SK-N-SH treated with all-trans-retinoic acid at 6 μM for 48 hours (cell line): ENCODE measurements around the gene UNG.

Experiments
- ATAC-seq: fragments of 200-7000 bp; cut with Tn5 transposase; 3 replicates; pipeline ENCODE4 v1.9.1; 2020; ENCODE audit warnings: mild to moderate bottlenecking, moderate library complexity
- BACH2 ChIP-seq: fragments of 250-450 bp; sonication (Bioruptor Pico); IDR thresholded peaks from 2 replicates; pipeline ENCODE4 v1.9.0; 2021; ENCODE audit warnings: mild to moderate bottlenecking, borderline replicate concordance
- CSDC2 ChIP-seq: fragments of 250-450 bp; sonication (Bioruptor Pico); IDR thresholded peaks from 2 replicates; pipeline ENCODE4 v1.5.0; 2020; ENCODE audit warnings: mild to moderate bottlenecking, moderate library complexity
- GLIS3 ChIP-seq: fragments of 250-450 bp; sonication (Bioruptor Pico); IDR thresholded peaks from 2 replicates; pipeline ENCODE4 v1.5.0; 2020; ENCODE audit warnings: mild to moderate bottlenecking, moderate library complexity
- ISL1 ChIP-seq: fragments of 250-450 bp; sonication (Bioruptor Pico); IDR thresholded peaks from 2 replicates; pipeline ENCODE4 v2.1.2; 2022; ENCODE audit warnings: mild to moderate bottlenecking, moderate library complexity
- OSR1 ChIP-seq: fragments of 250-450 bp; sonication (Bioruptor Pico); IDR thresholded peaks from 2 replicates; pipeline ENCODE4 v1.8.0; 2022; ENCODE audit warnings: moderate library complexity, mild to moderate bottlenecking, inconsistent platforms
- RARB ChIP-seq: fragments of 250-450 bp; sonication (Bioruptor Pico); IDR thresholded peaks from 2 replicates; pipeline ENCODE4 v1.8.0; 2021; ENCODE audit warnings: mild to moderate bottlenecking, moderate library complexity
- SNAI2 ChIP-seq: fragments of 250-450 bp; sonication (Bioruptor Pico); IDR thresholded peaks from 2 replicates; pipeline ENCODE4 v1.5.0; 2020; ENCODE audit warnings: mild to moderate bottlenecking, moderate library complexity
- TCF4 ChIP-seq: fragments of 250-450 bp; sonication (Bioruptor Pico); IDR thresholded peaks from 2 replicates; pipeline ENCODE4 v1.8.0; 2021; ENCODE audit warnings: mild to moderate bottlenecking, moderate library complexity, borderline replicate concordance
- TOX ChIP-seq: fragments of 250-450 bp; sonication (Bioruptor Pico); IDR thresholded peaks from 2 replicates; pipeline ENCODE4 v1.8.0; 2021; ENCODE audit warnings: mild to moderate bottlenecking, moderate library complexity, borderline replicate concordance
- ZC3H10 ChIP-seq: fragments of 250-450 bp; sonication (Bioruptor Pico); IDR thresholded peaks from 2 replicates; pipeline ENCODE4 v1.5.1; 2021; ENCODE audit warnings: mild to moderate bottlenecking, moderate library complexity
- ZFP30 ChIP-seq: fragments of 450-650 bp; formaldehyde crosslinking; IDR thresholded peaks from 2 replicates; pipeline ENCODE4 v1.5.0; 2022; ENCODE audit warnings: mild to moderate bottlenecking, moderate library complexity
- ZNF565 ChIP-seq: fragments of 450-650 bp; formaldehyde crosslinking; conservative IDR thresholded peaks from 2 replicates; pipeline ENCODE4 v1.5.0; 2020; ENCODE audit warnings: low read depth, mild to moderate bottlenecking, moderate library complexity
- ZNF70 ChIP-seq: fragments of 450-650 bp; formaldehyde crosslinking; IDR thresholded peaks from 2 replicates; pipeline ENCODE4 v1.5.0; 2020; ENCODE audit warnings: mild to moderate bottlenecking, moderate library complexity
- ZNF8 ChIP-seq: fragments of 450-650 bp; formaldehyde crosslinking; IDR thresholded peaks from 2 replicates; pipeline ENCODE4 v1.5.0; 2020; ENCODE audit warnings: mild to moderate bottlenecking, moderate library complexity
- TF ChIP-seq, protein P1 (sequence below): fragments of 250-450 bp; sonication (Bioruptor Pico); IDR thresholded peaks from 2 replicates; pipeline ENCODE4 v1.8.0; 2020; ENCODE audit warnings: mild to moderate bottlenecking, moderate library complexity, borderline replicate concordance
- TF ChIP-seq, protein P2 (sequence below): fragments of 250-450 bp; sonication (Bioruptor Pico); IDR thresholded peaks from 2 replicates; pipeline ENCODE4 v1.8.0; 2021; ENCODE audit warnings: low read depth, mild to moderate bottlenecking, moderate library complexity, borderline replicate concordance
- TF ChIP-seq, protein P3 (sequence below): fragments of 250-450 bp; sonication (Bioruptor Pico); IDR thresholded peaks from 2 replicates; pipeline ENCODE4 v1.5.1; 2021; ENCODE audit warnings: mild to moderate bottlenecking, moderate library complexity
- TF ChIP-seq, protein P4 (sequence below): fragments of 250-450 bp; sonication (Bioruptor Pico); IDR thresholded peaks from 2 replicates; pipeline ENCODE4 v1.5.1; 2020; ENCODE audit warnings: low read depth, mild to moderate bottlenecking, moderate library complexity
- TF ChIP-seq, protein P5 (sequence below): fragments of 250-450 bp; sonication (Bioruptor Pico); IDR thresholded peaks from 2 replicates; pipeline ENCODE4 v1.5.0; 2020; ENCODE audit warnings: mild to moderate bottlenecking, moderate library complexity

UNG gene

DNA sequence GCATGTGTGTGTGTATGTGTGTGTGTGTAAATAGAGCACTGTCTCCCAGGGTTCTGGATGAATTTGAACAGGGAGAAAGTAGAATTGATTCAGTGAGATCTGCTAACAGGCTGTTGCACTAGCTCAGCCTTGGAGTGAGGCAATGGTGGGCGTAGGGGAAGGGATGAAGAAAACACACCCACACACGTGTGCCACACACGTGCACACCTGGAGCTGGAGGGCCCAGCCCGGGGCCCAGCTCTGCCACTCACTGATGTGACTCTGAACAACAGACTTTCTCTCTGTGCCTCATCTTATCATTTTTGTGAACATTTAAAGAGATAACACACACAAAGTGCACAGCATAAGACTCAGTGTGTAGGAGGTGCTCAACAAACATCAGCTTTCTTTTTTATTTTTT, 23.2 kb downstream of the UNG start (continued):
- TF ChIP-seq, protein P1, sequence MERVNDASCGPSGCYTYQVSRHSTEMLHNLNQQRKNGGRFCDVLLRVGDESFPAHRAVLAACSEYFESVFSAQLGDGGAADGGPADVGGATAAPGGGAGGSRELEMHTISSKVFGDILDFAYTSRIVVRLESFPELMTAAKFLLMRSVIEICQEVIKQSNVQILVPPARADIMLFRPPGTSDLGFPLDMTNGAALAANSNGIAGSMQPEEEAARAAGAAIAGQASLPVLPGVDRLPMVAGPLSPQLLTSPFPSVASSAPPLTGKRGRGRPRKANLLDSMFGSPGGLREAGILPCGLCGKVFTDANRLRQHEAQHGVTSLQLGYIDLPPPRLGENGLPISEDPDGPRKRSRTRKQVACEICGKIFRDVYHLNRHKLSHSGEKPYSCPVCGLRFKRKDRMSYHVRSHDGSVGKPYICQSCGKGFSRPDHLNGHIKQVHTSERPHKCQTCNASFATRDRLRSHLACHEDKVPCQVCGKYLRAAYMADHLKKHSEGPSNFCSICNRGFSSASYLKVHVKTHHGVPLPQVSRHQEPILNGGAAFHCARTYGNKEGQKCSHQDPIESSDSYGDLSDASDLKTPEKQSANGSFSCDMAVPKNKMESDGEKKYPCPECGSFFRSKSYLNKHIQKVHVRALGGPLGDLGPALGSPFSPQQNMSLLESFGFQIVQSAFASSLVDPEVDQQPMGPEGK (CRISPR knock-in tag): no peak
- TF ChIP-seq, protein P2, sequence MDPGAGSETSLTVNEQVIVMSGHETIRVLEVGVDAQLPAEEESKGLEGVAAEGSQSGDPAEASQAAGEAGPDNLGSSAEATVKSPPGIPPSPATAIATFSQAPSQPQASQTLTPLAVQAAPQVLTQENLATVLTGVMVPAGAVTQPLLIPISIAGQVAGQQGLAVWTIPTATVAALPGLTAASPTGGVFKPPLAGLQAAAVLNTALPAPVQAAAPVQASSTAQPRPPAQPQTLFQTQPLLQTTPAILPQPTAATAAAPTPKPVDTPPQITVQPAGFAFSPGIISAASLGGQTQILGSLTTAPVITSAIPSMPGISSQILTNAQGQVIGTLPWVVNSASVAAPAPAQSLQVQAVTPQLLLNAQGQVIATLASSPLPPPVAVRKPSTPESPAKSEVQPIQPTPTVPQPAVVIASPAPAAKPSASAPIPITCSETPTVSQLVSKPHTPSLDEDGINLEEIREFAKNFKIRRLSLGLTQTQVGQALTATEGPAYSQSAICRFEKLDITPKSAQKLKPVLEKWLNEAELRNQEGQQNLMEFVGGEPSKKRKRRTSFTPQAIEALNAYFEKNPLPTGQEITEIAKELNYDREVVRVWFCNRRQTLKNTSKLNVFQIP (CRISPR knock-in tag): no peak
- TF ChIP-seq ZNF70 (CRISPR knock-in tag): no peak
- no peak for TF ChIP-seq ISL1 (CRISPR knock-in tag)
- no peak for TF ChIP-seq CSDC2 (CRISPR knock-in tag)
- TF ChIP-seq TCF4 (CRISPR knock-in tag): no peak

DNA sequence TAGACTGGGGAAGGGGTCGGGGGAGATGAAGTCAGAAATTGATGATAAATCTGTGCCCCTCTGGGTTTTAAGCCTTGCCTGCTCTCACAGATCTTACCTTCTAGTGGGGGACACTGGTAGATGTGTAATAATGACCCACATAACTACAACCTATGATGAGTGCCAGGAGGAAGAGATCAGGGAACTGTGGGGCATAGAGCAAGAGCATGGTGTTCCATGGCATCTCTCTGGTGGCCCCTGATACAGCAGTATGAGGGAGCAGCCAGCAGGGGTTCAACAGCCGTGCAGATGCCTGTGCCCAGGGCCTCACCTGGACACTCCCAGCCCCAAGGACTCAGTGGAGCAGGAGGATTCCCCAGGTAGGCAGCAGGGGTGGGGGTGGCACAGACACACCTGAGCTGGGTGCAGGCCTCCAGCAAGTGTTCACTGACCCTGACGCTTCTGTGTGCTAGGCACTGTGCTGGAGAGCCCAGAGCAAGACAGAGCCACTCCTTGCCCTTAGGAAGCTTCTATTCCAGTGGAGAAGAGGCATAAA, 24.0 kb downstream of the UNG start:
- ATAC-seq: no peak
- no peak for TF ChIP-seq OSR1 (CRISPR knock-in tag)
- TF ChIP-seq, protein P3, sequence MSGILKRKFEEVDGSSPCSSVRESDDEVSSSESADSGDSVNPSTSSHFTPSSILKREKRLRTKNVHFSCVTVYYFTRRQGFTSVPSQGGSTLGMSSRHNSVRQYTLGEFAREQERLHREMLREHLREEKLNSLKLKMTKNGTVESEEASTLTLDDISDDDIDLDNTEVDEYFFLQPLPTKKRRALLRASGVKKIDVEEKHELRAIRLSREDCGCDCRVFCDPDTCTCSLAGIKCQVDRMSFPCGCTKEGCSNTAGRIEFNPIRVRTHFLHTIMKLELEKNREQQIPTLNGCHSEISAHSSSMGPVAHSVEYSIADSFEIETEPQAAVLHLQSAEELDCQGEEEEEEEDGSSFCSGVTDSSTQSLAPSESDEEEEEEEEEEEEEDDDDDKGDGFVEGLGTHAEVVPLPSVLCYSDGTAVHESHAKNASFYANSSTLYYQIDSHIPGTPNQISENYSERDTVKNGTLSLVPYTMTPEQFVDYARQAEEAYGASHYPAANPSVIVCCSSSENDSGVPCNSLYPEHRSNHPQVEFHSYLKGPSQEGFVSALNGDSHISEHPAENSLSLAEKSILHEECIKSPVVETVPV (CRISPR knock-in tag): no peak
- no peak for TF ChIP-seq ZNF8 (CRISPR knock-in tag)
- TF ChIP-seq ISL1 (CRISPR knock-in tag): no peak
- TF ChIP-seq, protein P2 (CRISPR knock-in tag): no peak
- TF ChIP-seq, protein P4, sequence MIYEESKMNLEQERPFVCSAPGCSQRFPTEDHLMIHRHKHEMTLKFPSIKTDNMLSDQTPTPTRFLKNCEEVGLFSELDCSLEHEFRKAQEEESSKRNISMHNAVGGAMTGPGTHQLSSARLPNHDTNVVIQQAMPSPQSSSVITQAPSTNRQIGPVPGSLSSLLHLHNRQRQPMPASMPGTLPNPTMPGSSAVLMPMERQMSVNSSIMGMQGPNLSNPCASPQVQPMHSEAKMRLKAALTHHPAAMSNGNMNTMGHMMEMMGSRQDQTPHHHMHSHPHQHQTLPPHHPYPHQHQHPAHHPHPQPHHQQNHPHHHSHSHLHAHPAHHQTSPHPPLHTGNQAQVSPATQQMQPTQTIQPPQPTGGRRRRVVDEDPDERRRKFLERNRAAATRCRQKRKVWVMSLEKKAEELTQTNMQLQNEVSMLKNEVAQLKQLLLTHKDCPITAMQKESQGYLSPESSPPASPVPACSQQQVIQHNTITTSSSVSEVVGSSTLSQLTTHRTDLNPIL (CRISPR knock-in tag): no peak
- no peak for TF ChIP-seq GLIS3 (CRISPR knock-in tag)
- TF ChIP-seq ZNF565 (CRISPR knock-in tag): no peak
- TF ChIP-seq ZC3H10 (CRISPR knock-in tag): no peak
- no peak for TF ChIP-seq ZFP30 (CRISPR knock-in tag)
- no peak for TF ChIP-seq BACH2 (CRISPR knock-in tag)
- no peak for TF ChIP-seq TOX (CRISPR knock-in tag)
- no peak for TF ChIP-seq SNAI2 (CRISPR knock-in tag)
- no peak for TF ChIP-seq TCF4 (CRISPR knock-in tag)
- TF ChIP-seq, protein P5, sequence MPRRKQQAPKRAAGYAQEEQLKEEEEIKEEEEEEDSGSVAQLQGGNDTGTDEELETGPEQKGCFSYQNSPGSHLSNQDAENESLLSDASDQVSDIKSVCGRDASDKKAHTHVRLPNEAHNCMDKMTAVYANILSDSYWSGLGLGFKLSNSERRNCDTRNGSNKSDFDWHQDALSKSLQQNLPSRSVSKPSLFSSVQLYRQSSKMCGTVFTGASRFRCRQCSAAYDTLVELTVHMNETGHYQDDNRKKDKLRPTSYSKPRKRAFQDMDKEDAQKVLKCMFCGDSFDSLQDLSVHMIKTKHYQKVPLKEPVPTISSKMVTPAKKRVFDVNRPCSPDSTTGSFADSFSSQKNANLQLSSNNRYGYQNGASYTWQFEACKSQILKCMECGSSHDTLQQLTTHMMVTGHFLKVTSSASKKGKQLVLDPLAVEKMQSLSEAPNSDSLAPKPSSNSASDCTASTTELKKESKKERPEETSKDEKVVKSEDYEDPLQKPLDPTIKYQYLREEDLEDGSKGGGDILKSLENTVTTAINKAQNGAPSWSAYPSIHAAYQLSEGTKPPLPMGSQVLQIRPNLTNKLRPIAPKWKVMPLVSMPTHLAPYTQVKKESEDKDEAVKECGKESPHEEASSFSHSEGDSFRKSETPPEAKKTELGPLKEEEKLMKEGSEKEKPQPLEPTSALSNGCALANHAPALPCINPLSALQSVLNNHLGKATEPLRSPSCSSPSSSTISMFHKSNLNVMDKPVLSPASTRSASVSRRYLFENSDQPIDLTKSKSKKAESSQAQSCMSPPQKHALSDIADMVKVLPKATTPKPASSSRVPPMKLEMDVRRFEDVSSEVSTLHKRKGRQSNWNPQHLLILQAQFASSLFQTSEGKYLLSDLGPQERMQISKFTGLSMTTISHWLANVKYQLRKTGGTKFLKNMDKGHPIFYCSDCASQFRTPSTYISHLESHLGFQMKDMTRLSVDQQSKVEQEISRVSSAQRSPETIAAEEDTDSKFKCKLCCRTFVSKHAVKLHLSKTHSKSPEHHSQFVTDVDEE (CRISPR knock-in tag): no peak
- TF ChIP-seq RARB (CRISPR knock-in tag): no peak
- TF ChIP-seq, all 23 proteins: peak for 0
